Endothelial cell of umbilical vein (primary cell): Measurements from ENCODE around the gene ANG. TPM values are rescaled to one million over a fixed set of nuclear protein-coding genes. Genes with fewer than 3 reads are reported as not detected.

ENCODE experiments used
- BruUV-seq: library from RNA; stranded (reverse); fragments of 400-500 nt; replicated peaks from 2 replicates; lab custom pipeline; 2021; lab: Mats Ljungman, UMichigan
- CTCF ChIA-PET: fragments of 300-600, 350-600 bp; sonication (Branson Sonifier 250); formaldehyde crosslinking; loops from one replicate; lab custom pipeline; 2021; ENCODE audit warnings: antibody characterized with exemption, inconsistent platforms; lab: Charles Lee
- POLR2A ChIA-PET: fragments of 300-600, 350-600 bp; sonication (Branson Sonifier 250); formaldehyde crosslinking; loops from one replicate; lab custom pipeline; 2021; ENCODE audit warnings: antibody characterized with exemption, inconsistent platforms; lab: Charles Lee
- DNase-seq: peaks from one replicate; pipeline ENCODE4 v3.0.0-alpha.2; 2011; ENCODE audit warnings: low read depth, low spot score
- FAIRE-seq: peaks from 2 replicates; lab custom pipeline; 2011; peaks lifted over from hg19 to GRCh38; lab: Jason Lieb, UNC
- H2AFZ ChIP-seq: 2 replicates; pipeline ENCODE4 v1.6.0; 2012; ENCODE audit warnings: low read depth, low read length, control low read depth, inconsistent platforms
- H3K27ac ChIP-seq: 2 replicates; pipeline ENCODE4 v1.5.1; 2011; ENCODE audit warnings: low read depth, mild to moderate bottlenecking, control low read depth, low read length, moderate library complexity; ENCODE audit not compliant: insufficient read depth
- H3K27me3 ChIP-seq, 2 experiments: 2 replicates each; pipeline versions ENCODE4 v1.6.0 to v1.6.1; 2011; ENCODE audit warnings: low read length in 2 of 2, mixed read lengths in 1 of 2; ENCODE audit not compliant: control insufficient read depth in 2 of 2, insufficient read depth in 2 of 2
- H3K36me3 ChIP-seq, 2 experiments: 2 replicates in 1 of 2; 3 replicates in 1 of 2; pipeline ENCODE4 v1.5.1; 2011; ENCODE audit warnings: low read length in 2 of 2, mild to moderate bottlenecking in 1 of 2, moderate library complexity in 1 of 2; ENCODE audit not compliant: control insufficient read depth in 2 of 2, insufficient read depth in 2 of 2; ENCODE audit errors: extremely low read depth in 1 of 2
- H3K4me1 ChIP-seq: 3 replicates; pipeline ENCODE4 v1.5.1; 2011; ENCODE audit warnings: mild to moderate bottlenecking, low read length; ENCODE audit not compliant: control insufficient read depth, insufficient read depth; ENCODE audit errors: extremely low read depth
- H3K4me2 ChIP-seq: 2 replicates; pipeline ENCODE4 v1.6.1; 2011; ENCODE audit warnings: low read length, control low read depth, mixed read lengths; ENCODE audit not compliant: insufficient read depth
- H3K4me3 ChIP-seq, 3 experiments: fragments of 200-600 bp in 1 of 3; sonication (generic), shearing (Covaris generic) in 1 of 3; replicated peaks in 1 of 3; 2 replicates each; pipeline ENCODE4 v1.5.1; 2011 to 2016; ENCODE audit warnings: control low read depth in 3 of 3, low read length in 3 of 3, mild to moderate bottlenecking in 2 of 3, inconsistent platforms in 1 of 3, low read depth in 1 of 3, moderate library complexity in 1 of 3; ENCODE audit not compliant: insufficient read depth in 1 of 3
- H3K79me2 ChIP-seq: 2 replicates; pipeline ENCODE4 v1.6.0; 2012; ENCODE audit warnings: low read length, inconsistent platforms; ENCODE audit not compliant: control insufficient read depth, insufficient read depth
- H3K9ac ChIP-seq: replicated peaks from 2 replicates; pipeline ENCODE3; 2011; ENCODE audit warnings: low read length, control low read depth; ENCODE audit not compliant: insufficient read depth; ENCODE audit errors: extremely low read depth
- H3K9me1 ChIP-seq: replicated peaks from 3 replicates; pipeline ENCODE4 v1.6.0; 2011; ENCODE audit warnings: mild to moderate bottlenecking, low read length; ENCODE audit not compliant: control insufficient read depth, insufficient read depth; ENCODE audit errors: extremely low read depth
- H3K9me3 ChIP-seq: replicated peaks from 2 replicates; pipeline ENCODE4 v1.5.1; 2012; ENCODE audit warnings: low read length, inconsistent platforms; ENCODE audit not compliant: control insufficient read depth, insufficient read depth
- H4K20me1 ChIP-seq: replicated peaks from 2 replicates; pipeline ENCODE3; 2011; ENCODE audit warnings: mild to moderate bottlenecking, low read length; ENCODE audit not compliant: control insufficient read depth, insufficient read depth; ENCODE audit errors: extremely low read depth
- EZH2 ChIP-seq: IDR thresholded peaks from 2 replicates; pipeline ENCODE4 v1.6.1; 2012; ENCODE audit warnings: borderline replicate concordance, low read depth, mild to moderate bottlenecking, moderate library complexity, low read length, inconsistent platforms; ENCODE audit not compliant: severe bottlenecking
- JUN ChIP-seq: IDR thresholded peaks from 2 replicates; pipeline ENCODE4 v1.6.1; 2011; ENCODE audit warnings: borderline replicate concordance, low read depth; ENCODE audit not compliant: insufficient read length, insufficient read depth
- MAX ChIP-seq: IDR thresholded peaks from 2 replicates; pipeline ENCODE4 v1.6.1; 2011; ENCODE audit not compliant: insufficient read depth, insufficient read length
- MYC ChIP-seq: IDR thresholded peaks from one replicate; pipeline ENCODE4 v1.6.1; 2011; ENCODE audit warnings: mild to moderate bottlenecking, low read depth, low read length
- POLR2A ChIP-seq: IDR thresholded peaks from 2 replicates; pipeline ENCODE4 v1.6.1; 2012; ENCODE audit warnings: low read depth, mild to moderate bottlenecking, control low read depth, low read length
- POLR2AphosphoS5 ChIP-seq: IDR thresholded peaks from 2 replicates; pipeline ENCODE4 v1.6.1; 2012; ENCODE audit warnings: low read depth, mild to moderate bottlenecking, control low read depth, low read length, moderate library complexity; ENCODE audit not compliant: insufficient read depth
- dilution Hi-C: fragments of 300-500 bp; cut with MboI; formaldehyde crosslinking; loops from one replicate; pipeline ENCODE4 v1.15.0; 2019; ENCODE audit warnings: low sequenced_read_pairs; ENCODE audit not compliant: extremely low pct_ligation_motif_present
- intact Hi-C: fragments of 100-400 bp; cut with micrococcal nuclease; formaldehyde crosslinking; loops from one replicate; pipeline ENCODE4 v1.10.0; 2022
- polyA plus RNA-seq, 4 experiments: library from polyadenylated mRNA; depleted of rRNA in 3 of 4; stranded (reverse) in 3 of 4; unstranded in 1 of 4; fragments of >200 nt; gene quantifications; 2 replicates each; pipeline versions ENCODE4 v1.2.1 to v1.2.3, GENCODE V29; 2011 to 2012; ENCODE audit warnings: missing spikeins in 1 of 4
- small RNA-seq: library from RNA; depleted of rRNA; stranded (forward); fragments of <200 nt; gene quantifications from one replicate; pipeline ENCODE3, GENCODE V24; 2012; ENCODE audit warnings: low replicate concordance, low read depth; ENCODE audit not compliant: insufficient read depth, insufficient read length
- total RNA-seq: library from RNA; stranded (reverse); gene quantifications from 2 replicates; pipeline ENCODE4 v1.2.3, GENCODE V29; 2021

ANG gene
- total and polyA plus RNA-seq, 2 donors (not counting 3 experiments of a cell fraction or from before 2014, with no cell fraction given) = 6.2 to 11.2 TPM

- no peaks in the 10 kb centered on the region for H3K9me1 ChIP-seq
- ChIA-PET POLR2A (no interaction called here), CTCF (interaction anchor here (1.4 to 2.7 kb wide), 2 partner anchors 21 to 114 kb away, joined by 3 to 7 read pairs; no protein-coding TSS in a partner anchor)
- no TSS peak for BruUV-seq
- DNase-seq (no peak), FAIRE-seq (no peak)
- H2AFZ ChIP-seq = no peak overlapping the region
- no peaks in the 10 kb centered on the region for H3K9me3 ChIP-seq
- H3K4me2 ChIP-seq = no peak overlapping the region
- H3K27me3 ChIP-seq = peaks cover 9 to 11% of the 10 kb centered on the region in 2 experiments
- no peaks in the 10 kb centered on the region for H3K4me1 ChIP-seq
- intact Hi-C loops = no loop called here
- TF ChIP-seq MAX (no peak), MYC (no peak), POLR2A (no peak), JUN (no peak), EZH2 (no peak), POLR2AphosphoS5 (no peak)
- dilution Hi-C loops = no loop called here
- H3K36me3 ChIP-seq = no peaks in the 10 kb centered on the region
- no peaks in the 10 kb centered on the region for H4K20me1 ChIP-seq
- no peaks in the 10 kb centered on the region for H3K79me2 ChIP-seq
- H3K9ac ChIP-seq = no peak overlapping the region
- no peak overlapping the region for H3K4me3 ChIP-seq
- H3K27ac ChIP-seq = no peak overlapping the region
Observed at GRCh38 chr14:20743556-20743955, 55.0 kb downstream of the ANG start.

Small RNA genes lying within 50 kb of the gene (small RNA-seq; reads per million reads assigned to genes)
- not detected for gene RF00019

Other genes starting within 250 kb of the ANG start
- 39.1 and 41.8 TPM in 2 replicates for gene OSGEP, start 234.0 kb upstream of the ANG start, total RNA-seq
- 84.5 and 100 TPM in 2 replicates for gene OSGEP, start 234.0 kb upstream of the ANG start, polyA plus RNA-seq
- 227 and 231 TPM in 2 replicates for gene APEX1, start 233.5 kb upstream of the ANG start, total RNA-seq
- 304 and 387 TPM in 2 replicates for gene APEX1, start 233.5 kb upstream of the ANG start, polyA plus RNA-seq
- gene PIP4P1, start 227.3 kb upstream of the ANG start, total RNA-seq = 28.6 and 33.6 TPM in 2 replicates
- 52.5 and 58.6 TPM in 2 replicates for gene PIP4P1, start 227.3 kb upstream of the ANG start, polyA plus RNA-seq
- 189 and 271 TPM in 2 replicates for gene PNP, start 219.4 kb upstream of the ANG start, total RNA-seq
- gene PNP, start 219.4 kb upstream of the ANG start, polyA plus RNA-seq = 232 and 245 TPM in 2 replicates
- gene RNASE10, start 183.2 kb upstream of the ANG start, total RNA-seq = 1.2 and 1.8 TPM in 2 replicates
- 0.12 TPM in 1 of 2 replicates, not detected in the other for gene RNASE10, start 183.2 kb upstream of the ANG start, polyA plus RNA-seq
- gene RNASE9, start 127.7 kb upstream of the ANG start, total RNA-seq = not detected in 2 replicates
- not detected in 2 replicates for gene RNASE9, start 127.7 kb upstream of the ANG start, polyA plus RNA-seq
- not detected in 2 replicates for gene RNASE11, start 100.8 kb upstream of the ANG start, total RNA-seq
- gene RNASE11, start 100.8 kb upstream of the ANG start, polyA plus RNA-seq = not detected in 2 replicates
- not detected in 2 replicates for gene RNASE12, start 97.4 kb upstream of the ANG start, total RNA-seq
- not detected in 2 replicates for gene RNASE12, start 97.4 kb upstream of the ANG start, polyA plus RNA-seq
- gene OR6S1, start 47.1 kb upstream of the ANG start, total RNA-seq = not detected in 2 replicates
- gene OR6S1, start 47.1 kb upstream of the ANG start, polyA plus RNA-seq = not detected in 2 replicates
- gene RNASE4, start 4.2 kb upstream of the ANG start, total RNA-seq = 6.9 and 8.7 TPM in 2 replicates
- gene RNASE4, start 4.2 kb upstream of the ANG start, polyA plus RNA-seq = 27.4 and 35.1 TPM in 2 replicates
- not detected in 2 replicates for gene EDDM3A, start 57.1 kb downstream of the ANG start, total RNA-seq
- gene EDDM3A, start 57.1 kb downstream of the ANG start, polyA plus RNA-seq = not detected in 2 replicates
- gene EDDM3B, start 79.6 kb downstream of the ANG start, total RNA-seq = not detected in 2 replicates
- not detected in 2 replicates for gene EDDM3B, start 79.6 kb downstream of the ANG start, polyA plus RNA-seq
- 0.33 TPM in 1 of 2 replicates, not detected in the other for gene RNASE6, start 92.5 kb downstream of the ANG start, total RNA-seq
- 0.70 and 0.79 TPM in 2 replicates for gene RNASE6, start 92.5 kb downstream of the ANG start, polyA plus RNA-seq
- gene RNASE1, start 114.1 kb downstream of the ANG start, total RNA-seq = 182 and 216 TPM in 2 replicates
- 909 and 1,090 TPM in 2 replicates for gene RNASE1, start 114.1 kb downstream of the ANG start, polyA plus RNA-seq
- not detected in 2 replicates for gene RNASE3, start 202.6 kb downstream of the ANG start, total RNA-seq
- gene RNASE3, start 202.6 kb downstream of the ANG start, polyA plus RNA-seq = not detected in 2 replicates